ENCODE results near the gene LEAP2.
A peak's percentile ranks its signal among the peaks of the same experiment; 100 is the strongest.

LEAP2 gene, protein sequence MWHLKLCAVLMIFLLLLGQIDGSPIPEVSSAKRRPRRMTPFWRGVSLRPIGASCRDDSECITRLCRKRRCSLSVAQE

DNA sequence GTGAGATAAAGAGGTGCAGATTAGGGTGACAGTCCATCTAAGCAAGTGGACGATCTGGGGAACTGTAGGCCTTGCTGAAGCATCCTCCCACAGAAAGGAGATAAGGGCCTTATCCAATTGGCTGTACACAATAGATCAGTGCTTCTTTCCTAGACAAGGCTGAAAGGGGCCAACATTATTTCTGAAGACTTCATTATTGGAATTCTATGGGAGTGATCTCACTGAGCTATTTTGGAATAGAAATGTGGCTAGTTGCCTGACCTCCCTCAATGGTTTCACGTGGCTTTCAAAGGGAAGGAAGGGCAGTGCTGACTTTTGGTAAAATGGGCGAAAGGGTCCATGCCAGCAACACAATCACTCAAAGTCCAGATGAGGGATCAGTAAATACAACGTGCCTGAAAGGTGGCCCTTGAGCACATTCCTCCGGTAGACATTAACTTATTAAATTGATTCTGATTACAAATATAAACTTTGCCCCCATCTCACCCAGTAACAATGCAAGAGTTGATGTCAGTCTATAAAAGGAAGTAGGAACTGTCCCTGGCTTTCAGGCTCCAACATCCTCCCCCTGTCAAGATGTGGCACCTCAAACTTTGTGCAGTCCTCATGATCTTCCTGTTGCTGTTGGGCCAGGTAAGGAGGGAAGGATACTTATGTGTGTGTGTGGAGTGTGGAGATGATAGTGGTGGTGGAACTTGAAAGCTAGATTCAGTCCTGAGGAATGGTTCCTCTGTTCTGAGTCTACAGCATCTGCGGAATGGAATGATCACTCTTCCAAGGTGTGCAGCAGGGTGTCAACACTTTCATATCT is at the start of gene LEAP2:
Gene LEAP2, plus strand, starts transcription at position 550 of the 811 bp plus-strand sequence. Its CDS starts 27 bp downstream, at position 577.
- no peak for DNase-seq

DNA sequence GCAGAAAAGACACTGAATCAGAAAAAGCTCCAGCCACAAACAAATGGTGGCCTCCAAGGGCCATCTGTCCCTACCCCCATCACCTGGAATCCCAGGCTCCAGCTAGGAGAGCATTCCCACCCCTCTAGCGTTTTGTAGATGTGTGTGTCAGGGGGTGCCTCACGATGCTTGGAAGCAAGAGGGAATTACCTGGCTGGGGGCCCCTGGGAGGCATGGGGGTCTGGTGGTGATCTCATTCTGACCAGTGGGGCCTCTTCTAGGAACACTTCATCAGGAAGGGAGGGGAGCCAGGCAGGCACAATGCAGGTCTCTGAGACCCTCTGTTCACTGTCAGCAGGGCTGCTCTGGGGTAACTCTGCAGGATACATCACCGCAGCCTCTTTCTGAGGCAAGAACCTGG is 49.0 kb upstream of the LEAP2 start:
- no peak for DNase-seq

DNA sequence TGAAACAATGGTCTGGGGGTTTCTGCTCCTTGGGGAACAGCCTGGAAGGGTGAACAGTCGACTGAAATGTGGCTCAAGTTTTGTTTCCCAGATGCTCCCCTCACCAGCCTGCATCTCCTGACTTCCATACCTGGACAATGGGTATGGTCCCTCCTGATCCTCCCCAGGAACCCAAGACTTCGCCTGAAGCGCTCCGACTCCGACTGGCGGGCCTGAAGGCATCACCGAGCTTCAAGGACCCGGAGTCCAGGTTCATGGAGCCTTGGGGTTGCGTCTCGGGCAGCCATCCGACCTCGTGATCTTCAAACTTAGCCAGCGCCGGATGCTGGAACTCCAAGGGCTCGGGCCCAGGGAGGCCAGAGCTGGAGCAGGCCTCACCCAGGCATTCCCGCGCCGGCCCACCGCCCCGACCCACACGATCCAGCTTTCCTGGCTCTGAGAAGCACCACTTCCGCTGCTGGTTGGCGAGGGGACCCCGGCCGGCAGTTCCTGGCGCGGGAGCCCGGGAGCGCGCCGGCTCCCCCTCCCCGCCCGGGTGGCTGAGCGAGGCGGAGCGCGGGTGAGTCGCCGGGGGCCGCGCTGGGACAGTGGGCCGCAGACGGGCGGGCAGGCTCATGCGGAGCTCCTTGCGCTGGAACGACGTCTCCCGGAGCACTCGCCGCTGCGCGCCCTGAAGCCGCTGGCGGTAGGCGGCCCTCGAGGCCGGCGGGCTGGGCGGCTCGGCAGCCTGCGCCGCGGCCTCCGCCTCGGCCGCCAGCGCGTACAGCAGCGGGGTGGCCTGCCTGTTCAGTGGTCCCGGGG is 48.2 kb upstream of the LEAP2 start:
- DNase-seq = no peak

DNA sequence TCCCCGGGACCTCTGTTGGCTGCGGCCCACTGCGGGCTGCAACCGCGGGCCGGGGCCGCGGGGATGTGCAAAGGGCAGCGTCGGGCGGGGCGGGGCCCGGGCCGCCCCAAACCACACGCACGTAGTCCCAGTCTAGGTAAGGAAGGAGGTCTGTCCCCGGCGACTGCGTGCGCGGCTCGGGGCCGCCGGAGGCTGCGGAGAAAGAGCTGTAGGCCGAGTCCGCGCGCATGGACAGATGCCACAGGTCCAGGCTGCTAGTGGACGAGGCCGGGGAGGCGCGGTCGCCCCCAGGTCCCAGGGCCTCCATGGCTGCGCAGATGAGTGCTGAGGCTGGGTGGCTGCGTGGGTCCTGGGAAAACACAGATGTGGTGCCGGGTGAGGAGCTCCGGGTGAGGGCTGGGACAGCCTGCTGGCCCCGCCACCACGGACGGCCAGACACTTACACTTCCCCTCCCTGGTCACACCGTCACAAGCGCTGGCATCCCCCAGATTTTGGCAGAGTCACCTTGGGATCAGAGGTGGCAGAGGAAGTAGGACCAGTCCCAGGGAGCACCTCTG is 47.6 kb upstream of the LEAP2 start:
- no peak for DNase-seq

DNA sequence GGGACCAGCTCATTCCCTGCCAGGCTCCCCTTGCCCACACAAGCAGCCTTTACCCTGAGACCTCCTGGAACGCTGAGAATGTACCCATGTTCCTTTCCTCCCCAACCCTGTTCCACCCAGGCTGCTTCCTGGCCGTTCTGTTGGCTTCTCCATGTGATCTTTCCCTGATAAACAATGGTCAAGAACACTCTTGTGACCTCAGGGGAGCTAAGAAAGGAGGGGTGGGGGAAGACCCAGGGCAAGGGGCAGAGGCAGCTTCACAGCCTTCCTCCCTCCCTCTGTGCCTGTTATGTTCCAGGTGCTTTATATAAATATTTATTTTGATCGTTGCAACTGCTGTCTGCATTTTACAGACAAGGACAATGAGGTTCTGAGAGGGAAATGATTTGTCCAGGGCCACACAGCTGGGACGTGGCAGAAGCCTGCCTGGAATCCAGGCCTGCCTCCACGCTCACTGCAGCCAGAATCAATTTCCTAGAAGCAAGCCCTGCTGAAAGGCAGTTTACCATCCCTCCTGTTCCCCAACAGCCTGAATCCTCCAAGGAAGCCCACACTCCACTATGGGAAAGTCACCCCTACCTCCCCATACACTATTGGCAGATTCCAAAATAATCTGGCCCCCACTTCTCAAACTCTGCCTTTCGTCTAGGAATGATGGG is 46.9 kb upstream of the LEAP2 start:
- DNase-seq = no peak

DNA sequence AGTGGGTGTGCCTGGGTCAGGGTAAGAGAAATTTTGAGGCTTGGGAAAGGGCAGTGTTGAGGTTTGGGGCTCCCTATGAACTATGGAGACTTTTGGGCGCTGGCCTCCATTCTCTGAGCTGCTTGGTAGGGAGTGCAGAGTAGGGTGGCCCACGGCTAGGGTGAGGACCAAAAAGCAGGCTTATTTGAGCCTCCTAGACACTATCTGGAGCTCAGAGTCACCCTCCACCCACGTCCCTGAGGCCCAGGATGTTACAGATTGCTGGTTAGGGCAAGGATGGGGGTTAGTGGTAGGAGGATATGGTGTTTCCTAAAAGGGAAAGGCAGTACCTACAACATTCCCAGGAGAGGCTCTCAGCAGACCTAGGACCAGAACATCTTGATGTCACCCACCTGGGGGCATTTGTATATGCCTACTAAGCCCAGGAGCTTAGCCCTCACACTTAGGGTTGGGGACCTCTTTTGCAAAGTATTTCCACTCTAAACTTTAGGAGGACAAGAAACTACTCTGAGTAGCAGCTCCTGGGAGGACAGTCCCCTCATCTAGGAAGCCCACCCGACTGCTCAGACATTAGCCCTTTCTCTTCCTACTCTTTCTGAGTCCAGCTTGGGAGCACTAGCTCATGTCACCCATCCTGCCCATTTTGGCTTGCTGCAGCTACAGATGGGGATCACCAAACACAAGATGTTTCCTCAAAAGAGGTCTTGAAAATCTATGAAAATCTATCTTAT is 45.4 kb upstream of the LEAP2 start:
- DNase-seq = no peak

DNA sequence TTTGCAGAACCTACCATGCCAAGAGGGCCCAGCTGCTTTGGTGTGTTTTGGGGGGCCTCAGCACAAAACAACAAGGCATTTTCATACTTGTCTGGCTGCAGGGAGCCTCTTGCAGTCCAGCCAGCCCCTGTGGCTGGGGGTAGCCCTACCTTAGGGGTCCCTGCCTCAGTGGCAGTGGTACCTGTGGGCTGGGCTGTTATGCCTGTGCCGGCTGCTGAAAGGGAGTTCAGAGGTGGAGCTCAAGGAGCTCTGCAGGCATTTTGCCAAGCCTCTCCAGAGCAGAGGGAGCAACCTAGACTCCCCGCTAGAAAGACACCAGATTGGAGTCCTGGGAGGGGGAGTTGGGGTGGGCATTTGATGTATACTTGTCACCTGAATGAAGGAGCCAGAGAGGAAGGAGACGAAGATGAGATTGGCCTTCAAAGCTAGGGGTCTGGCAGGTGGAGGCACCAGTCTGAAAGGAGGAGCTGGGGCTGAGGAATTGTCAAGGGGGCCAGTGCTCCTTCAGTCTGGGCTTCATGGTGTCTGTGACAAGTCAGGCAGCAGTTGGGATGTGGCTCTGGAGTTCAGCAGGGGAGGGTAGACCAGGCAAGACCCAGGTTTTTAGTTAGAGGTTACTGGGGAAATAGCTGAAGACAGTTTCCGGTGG is 44.5 kb upstream of the LEAP2 start:
- no peak for DNase-seq

DNA sequence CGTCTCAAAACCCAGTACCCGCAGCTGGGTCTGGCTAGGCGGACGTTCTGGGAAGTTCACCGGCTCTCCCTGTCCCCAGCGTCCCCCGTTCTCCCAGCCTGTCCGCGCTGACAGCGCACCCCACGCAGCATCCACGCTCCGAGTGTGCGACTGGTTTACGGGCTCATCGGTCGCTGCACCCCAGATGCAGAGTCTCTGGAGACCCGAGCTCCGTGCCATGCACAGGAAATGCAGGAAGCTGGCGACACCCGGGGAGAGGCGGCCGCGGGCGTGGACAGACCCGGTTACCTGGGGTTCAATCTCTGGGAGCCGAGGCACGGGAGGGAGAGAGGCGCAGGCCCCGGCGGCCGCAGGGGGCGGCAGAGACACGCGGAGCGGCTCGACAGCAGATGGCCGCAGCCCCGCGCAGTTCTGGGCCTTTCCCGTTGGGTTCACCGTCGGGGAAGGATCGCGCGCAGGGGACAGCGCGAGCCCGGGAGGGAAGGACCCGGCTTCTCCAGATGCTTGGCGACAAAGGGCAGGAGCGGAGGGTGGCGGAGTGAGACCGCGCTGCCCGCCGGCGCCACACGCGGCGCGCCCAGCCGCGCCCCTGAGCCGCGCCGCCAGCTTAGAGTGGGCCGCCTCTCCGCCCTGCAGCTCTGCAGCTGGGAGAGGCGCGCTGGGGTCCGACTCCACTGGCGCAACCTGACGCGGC is 43.6 kb upstream of the LEAP2 start:
- DNase-seq = peak; percentile 71

DNA sequence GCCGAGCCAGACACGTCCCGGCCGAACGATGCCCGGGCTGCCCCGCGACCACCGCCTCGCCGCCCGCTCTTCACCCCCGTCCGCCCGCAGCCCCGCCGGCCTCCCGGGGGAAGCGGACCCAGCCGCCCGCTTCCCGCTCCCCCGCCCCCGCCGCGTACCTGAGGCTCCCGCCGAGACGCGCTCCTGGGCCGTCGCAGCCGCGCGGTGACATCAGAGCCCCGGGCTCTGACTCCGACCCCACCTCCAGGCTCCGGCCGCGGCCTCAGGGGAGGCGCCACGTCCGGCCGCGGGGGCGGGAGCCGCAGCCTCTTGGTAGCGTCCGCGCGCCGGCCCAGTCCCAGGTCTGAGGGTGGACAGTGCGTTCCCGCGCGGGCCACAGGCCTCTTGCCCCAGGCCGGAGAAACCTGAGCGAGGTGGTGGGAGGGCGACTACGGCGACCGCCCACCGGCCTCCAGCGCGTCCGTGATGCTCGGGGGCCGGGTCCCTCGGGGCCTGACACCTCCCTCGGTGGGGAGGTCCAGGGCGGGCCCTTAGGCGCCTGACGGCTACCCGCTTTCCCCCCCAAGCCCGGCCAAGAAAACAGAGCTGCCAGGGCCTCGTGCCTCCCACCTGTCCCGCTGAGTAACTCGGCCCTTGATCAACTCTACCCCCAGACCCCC is 42.9 kb upstream of the LEAP2 start, which contains the start of gene SHROOM1:
Gene SHROOM1, minus strand, starts transcription at position 212 of the 659 bp plus-strand sequence. CDS start 4,507 bp downstream, outside the sequence.
- no peak for DNase-seq

DNA sequence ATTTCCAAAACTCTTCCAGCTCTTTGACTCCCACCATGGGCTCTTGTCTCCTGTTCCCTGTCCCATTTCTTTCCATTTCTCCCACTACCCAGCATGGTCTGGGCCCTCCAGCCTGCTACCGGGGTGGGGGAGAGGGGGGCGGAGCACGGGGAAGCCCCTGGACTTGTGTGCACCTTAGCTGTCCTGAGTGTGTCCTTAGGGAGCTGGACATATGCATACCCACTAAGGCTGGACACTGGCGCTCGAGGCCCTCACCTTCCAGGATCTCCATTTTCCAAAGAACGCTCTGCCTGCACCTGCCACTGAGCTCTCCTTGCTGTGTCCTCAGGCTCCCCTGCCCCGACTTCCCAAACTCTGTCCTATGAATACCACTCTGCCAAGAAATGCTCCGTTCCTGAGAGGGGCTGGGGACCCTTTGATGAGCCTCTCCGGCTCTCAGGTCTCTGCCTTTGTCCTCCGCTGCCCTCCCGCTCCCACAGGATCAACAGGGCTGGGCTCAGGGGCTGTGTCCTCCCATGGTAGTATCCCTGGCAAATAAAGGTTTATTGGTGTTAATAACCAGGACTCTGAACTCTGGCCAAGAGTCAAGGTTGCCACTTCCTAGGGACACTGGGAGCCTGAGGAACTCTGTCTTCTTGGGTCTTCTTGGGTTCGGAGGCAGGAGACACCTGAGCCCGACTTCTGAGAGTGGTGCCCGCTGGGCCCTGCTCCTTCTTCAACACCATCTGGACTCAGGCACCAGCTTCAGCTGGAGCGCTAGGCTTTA is 42.2 kb upstream of the LEAP2 start:
- DNase-seq = no peak

DNA sequence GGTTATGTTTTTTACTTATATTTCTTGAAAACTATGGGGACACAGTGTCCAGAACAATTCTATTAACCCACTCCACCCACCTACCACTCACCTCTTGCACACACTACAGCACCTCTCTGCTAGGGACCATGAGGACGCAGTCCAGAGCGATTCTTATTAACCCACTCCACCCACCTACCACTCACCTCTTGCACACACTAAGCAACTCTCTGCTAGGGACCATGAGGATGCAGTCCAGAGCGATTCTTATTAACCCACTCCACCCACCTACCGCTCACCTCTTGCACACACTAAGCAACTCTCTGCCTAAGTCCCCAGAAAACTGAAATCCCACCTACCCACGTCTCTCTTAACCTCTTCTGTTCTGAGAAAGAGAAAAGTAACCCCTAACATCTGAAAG is 40.9 kb upstream of the LEAP2 start:
- DNase-seq = no peak

DNA sequence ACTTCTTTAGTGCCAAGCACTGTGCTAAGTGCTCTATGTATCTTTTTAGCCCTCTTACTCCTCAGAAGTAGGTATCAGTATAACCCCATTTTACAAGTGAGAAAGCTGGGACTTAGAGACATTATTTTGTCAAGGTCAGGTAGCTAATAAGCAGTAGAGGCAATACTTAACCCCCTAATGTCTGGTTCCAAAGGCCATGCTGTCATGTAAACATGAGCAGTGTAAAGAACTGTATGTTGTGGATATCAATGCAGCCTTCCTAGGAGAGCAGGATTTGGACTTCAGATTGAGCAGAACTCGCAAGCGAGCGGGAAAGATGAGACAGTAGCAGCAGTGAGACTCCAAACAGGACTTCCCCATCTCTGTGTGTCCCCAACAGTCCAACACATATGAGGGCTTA is 39.4 kb upstream of the LEAP2 start:
- no peak for DNase-seq

DNA sequence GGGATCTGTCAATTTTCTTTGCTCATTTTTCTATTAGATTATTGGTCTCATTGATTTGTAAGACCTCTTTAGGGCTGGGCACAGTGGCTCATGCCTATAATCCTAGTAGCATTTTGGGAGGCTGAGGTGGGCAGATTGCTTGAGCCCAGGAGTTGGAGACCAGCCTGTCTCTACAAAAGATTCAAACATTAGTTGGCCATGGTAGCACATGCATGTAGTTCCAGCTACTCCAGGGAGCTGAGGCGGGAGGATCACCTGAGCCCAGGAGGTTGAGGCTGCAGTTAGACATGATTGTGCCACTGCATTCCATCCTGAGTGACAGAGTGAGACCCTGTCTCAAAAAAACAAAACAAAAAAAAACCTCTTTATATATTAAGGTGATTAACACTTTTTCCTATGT is 36.6 kb upstream of the LEAP2 start:
- DNase-seq = no peak

DNA sequence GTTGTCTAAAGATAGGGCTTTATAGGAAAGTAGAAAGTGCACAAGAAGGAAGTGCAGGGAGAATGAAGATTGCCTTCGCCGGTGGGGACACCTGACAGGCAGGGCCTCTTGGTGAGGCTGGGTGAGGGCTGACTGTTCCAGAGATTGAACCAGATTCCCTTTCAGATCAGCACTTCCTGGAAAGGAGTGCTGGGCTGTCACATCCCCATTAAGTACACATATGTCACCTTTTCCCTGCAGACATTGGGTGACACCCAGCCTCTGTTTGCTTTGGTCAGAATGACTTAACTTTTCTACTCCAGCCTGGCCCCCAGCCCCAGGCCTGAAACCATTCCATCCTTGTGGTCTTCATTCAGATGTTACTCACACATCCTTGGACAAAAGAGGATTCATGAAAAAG is 35.6 kb upstream of the LEAP2 start:
- no peak for DNase-seq

DNA sequence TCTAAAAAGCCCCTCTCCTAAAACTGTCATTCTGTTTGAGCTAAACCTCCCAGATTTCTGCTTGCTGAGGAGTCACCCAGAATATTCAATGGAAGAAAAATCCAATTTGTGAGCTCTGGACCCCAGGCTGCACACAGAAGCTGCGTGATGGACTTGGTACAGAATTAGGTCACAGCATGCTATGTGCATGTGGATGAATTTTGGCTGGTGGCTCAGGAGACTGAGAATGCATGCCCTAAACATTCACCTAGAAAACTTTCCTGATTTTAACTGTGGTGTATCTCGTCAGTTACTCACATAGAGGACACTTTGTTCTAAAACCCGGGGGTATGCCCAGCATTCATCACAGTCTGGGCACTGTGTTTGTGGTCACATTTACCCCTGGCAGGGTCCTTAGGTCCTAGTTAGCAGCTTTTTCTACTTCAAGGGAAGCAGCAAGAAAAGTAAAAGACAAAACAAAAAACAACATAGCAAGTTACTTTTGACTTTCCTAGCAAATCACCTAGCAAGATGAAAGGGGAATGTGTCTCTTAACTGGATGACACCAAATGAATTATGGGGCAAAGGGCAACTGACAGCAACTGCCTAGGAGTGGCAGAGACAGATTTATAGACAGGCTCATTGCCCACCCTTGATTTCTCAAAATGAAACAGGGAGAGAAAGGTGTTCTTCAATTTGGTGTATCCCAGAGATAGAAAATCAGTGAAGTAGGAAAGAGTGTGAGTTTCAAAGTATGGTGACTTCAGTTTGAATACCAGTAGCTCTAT is 34.8 kb upstream of the LEAP2 start:
- no peak for DNase-seq

DNA sequence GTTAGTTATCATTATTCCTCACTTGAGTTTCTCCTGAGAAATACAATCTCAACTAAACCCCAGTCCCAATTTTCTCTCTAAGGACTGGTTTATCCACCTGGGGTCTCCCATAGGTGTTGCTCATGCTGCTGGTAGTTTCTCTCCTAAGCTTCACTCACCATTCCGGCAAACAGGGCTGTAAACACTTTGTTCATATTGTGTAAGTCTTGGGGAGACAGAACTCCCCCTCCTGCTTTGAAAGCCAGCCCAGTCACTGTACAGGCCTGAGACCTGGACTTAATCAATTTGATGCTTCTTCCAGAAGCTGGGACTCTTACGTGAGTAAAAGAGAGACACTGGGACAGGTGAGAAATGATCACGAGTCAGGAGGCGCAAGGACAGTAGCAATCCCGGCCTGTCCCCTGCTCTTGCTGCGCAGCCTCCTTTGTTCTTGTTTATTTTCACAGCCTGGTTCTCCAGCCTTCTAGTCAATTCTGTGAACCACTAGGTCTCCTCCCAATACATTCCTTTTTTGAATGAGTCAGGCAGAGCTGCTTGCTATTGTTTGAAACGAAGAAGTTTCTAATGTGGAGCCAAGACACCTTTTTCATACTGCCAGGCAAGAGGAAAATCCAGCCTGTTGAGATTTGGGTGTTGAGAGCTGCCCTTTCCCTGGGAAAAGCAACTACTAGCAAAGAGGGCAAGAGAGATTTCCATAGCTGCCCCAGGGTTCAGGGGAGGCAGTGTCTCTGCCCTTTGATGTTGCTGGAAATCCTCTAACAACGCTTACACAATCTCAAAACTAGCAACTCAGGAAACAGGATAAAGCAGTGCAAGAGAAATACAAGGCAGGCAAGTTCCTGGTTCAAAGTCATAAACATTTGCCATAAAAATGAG is 33.8 kb upstream of the LEAP2 start:
- no peak for DNase-seq

DNA sequence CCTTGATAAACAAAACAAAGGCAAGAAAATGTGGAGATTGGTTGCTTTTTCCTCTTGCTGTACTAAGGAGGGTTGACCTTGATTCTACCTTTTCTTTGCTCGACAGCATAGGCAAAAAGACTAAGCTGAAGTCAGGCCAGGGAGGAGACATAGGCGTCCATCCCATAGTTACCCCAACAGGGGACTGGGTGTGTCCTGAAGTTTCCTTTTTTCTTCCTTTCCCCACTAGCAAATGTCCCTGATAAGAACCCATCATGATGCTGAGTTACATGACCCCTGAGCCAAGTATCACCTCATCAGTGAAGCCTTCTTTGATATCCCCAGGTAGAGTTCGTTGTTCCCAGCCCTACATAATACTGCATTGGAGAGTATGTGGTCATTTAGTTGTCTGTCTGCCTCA is 33.2 kb upstream of the LEAP2 start:
- DNase-seq = no peak

DNA sequence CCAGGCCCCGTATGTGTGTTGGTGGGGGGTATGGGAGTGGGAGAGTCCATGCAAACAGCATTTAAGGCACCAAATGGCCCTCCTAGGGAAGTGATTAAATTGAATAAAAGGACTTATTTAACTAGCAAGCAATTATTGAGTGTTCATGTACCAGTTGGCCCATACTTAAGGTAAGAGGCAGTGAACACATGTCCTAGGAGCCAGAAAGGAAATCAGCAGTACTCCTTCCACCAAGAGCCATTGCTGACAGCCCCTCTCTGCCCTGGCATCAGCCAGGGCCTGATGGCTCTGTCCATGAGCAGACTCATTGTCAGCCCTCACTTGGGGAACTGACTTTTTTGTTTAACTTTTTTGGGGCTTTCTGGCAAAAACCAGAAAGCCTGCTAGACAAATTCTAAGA is 32.6 kb upstream of the LEAP2 start:
- no peak for DNase-seq

Data from stimulated activated CD4-positive, alpha-beta T cell treated with anti-CD3 and anti-CD28 coated beads, Interleukin-12 subunit alpha, Interleukin-12 subunit beta, amount 100 ng/mL, for 4 hours (primary cell).